Measurements from ENCODE around the gene GNG2. TPM values are rescaled to one million over a fixed set of nuclear protein-coding genes. Genes with fewer than 3 reads are reported as not detected.

The GNG2 gene
- total and polyA plus RNA-seq, 11 donors, result 3.1 to 29.2 (median 7.0) TPM

- Histone ChIP-seq H3K27ac (peak overlapping the region in 2 of 12 donors; percentile 13), H3K9me3 (no peaks in the 10 kb centered on the region), H3K4me3 (no peak overlapping the region), H3K36me3 (no peaks in the 10 kb centered on the region), H3K4me1 (peaks cover 0 to 51% (median 4%) of the 10 kb centered on the region in 12 donors), H3K27me3 (no peaks in the 10 kb centered on the region)
- TF ChIP-seq POLR2A (IDR thresholded peaks at IDR 0.05) (no peak), CTCF (IDR thresholded peaks at IDR 0.05) (no peak)
- ATAC-seq, result peak; percentile 46 to 85 (median 52)
- DNase-seq, result no peak
- 49 to 54% (median 52%) methylated on average over 2 of the region's 2 CpGs for WGBS, 4 donors
- intact Hi-C loops (cut with DNase I), result no loop called here
Observed at GRCh38 chr14:51873221-51873893, 12.9 kb downstream of the GNG2 start.

GRCh38 chr14:51877810-51878209, 17.4 kb downstream of the GNG2 start:
- Histone ChIP-seq H3K4me1 (peaks cover 0 to 28% (median 0%) of the 10 kb centered on the region in 12 donors), H3K27me3 (no peaks in the 10 kb centered on the region), H3K36me3 (no peaks in the 10 kb centered on the region), H3K27ac (no peak overlapping the region), H3K4me3 (no peak overlapping the region), H3K9me3 (no peaks in the 10 kb centered on the region)
- 74 to 85% (median 85%) methylated on average over 1 of the region's 1 CpG for WGBS, 4 donors
- ATAC-seq, result no peak
- no peak for DNase-seq
- intact Hi-C loops (cut with DNase I), result no loop called here
- no peak for TF ChIP-seq CTCF (IDR thresholded peaks at IDR 0.05)
- no peak for TF ChIP-seq POLR2A (IDR thresholded peaks at IDR 0.05)

- Histone ChIP-seq H3K27me3 (no peaks in the 10 kb centered on the region), H3K36me3 (no peaks in the 10 kb centered on the region), H3K27ac (no peak overlapping the region), H3K4me1 (peaks cover 0 to 29% (median 2%) of the 10 kb centered on the region in 12 donors), H3K4me3 (no peak overlapping the region), H3K9me3 (no peaks in the 10 kb centered on the region)
- WGBS, 4 donors, result 89 to 95% (median 92%) methylated on average over 1 of the region's 1 CpG
- intact Hi-C loops (cut with DNase I), result no loop called here
- ATAC-seq (no peak), DNase-seq (no peak)
- no peak for TF ChIP-seq POLR2A (IDR thresholded peaks at IDR 0.05)
Observed at GRCh38 chr14:51879170-51879569, 18.8 kb downstream of the GNG2 start.

GRCh38 chr14:51880835-51881580, 20.6 kb downstream of the GNG2 start:
- H3K4me3 ChIP-seq, result peak overlapping the region in 1 of 12 donors; percentile 23
- H3K27ac ChIP-seq, result peak overlapping the region in 7 of 12 donors; percentile 15 to 46 (median 33)
- peaks cover 0 to 39% (median 5%) of the 10 kb centered on the region in 12 donors for H3K4me1 ChIP-seq
- intact Hi-C loops (cut with DNase I), result no loop called here
- no peaks in the 10 kb centered on the region for H3K9me3 ChIP-seq
- TF ChIP-seq CTCF (IDR thresholded peaks at IDR 0.05) (no peak), POLR2A (IDR thresholded peaks at IDR 0.05) (no peak)
- 68 to 77% (median 73%) methylated on average over 7 of the region's 7 CpGs for WGBS, 4 donors
- ATAC-seq (peak in 2 of 4 donors; percentile 24 to 36), DNase-seq (no peak)
- no peaks in the 10 kb centered on the region for H3K36me3 ChIP-seq
- H3K27me3 ChIP-seq, result no peaks in the 10 kb centered on the region
